HepG2 (cell line): Measurements from ENCODE around the gene STIMATE. TPM values are rescaled to one million over a fixed set of nuclear protein-coding genes. Genes with fewer than 3 reads are reported as not detected.
A peak's percentile ranks its signal among the peaks of the same experiment; 100 is the strongest.

Experiments used
- BCLAF1 ChIP-seq: fragments of 450-650 bp; IDR thresholded peaks from 2 replicates; pipeline ENCODE4 v1.6.1; 2017; ENCODE audit warnings: mild to moderate bottlenecking
- CEBPG ChIP-seq: IDR thresholded peaks from 2 replicates; pipeline ENCODE4 v1.6.1; 2016
- ESRRA ChIP-seq: sonication (generic); formaldehyde crosslinking; IDR thresholded peaks from 2 replicates; pipeline ENCODE4 v1.5.1; 2020; ENCODE audit warnings: mild to moderate bottlenecking, low read depth, missing genetic modification reagents
- KDM4B ChIP-seq: sonication (generic); formaldehyde crosslinking; IDR thresholded peaks from 2 replicates; pipeline ENCODE4 v1.4.0; 2020; ENCODE audit warnings: missing genetic modification reagents
- MATR3 ChIP-seq: sonication (generic); formaldehyde crosslinking; IDR thresholded peaks from 2 replicates; pipeline ENCODE4 v1.4.0; 2020; ENCODE audit warnings: missing genetic modification reagents
- NFIC ChIP-seq: IDR thresholded peaks from 2 replicates; pipeline ENCODE4 v1.6.1; 2012; ENCODE audit warnings: mild to moderate bottlenecking, low read length, inconsistent platforms
- NR2F1 ChIP-seq, 2 experiments: fragments of 450-650 bp in 1 of 2; formaldehyde crosslinking in 1 of 2; IDR thresholded peaks; 2 replicates each; pipeline versions ENCODE4 v1.5.0 to v1.6.1; 2016 to 2020; ENCODE audit warnings: mild to moderate bottlenecking in 1 of 2, missing compliant biosample characterization in 1 of 2, missing genetic modification reagents in 1 of 2, moderate library complexity in 1 of 2
- SCMH1 ChIP-seq: sonication (generic); formaldehyde crosslinking; IDR thresholded peaks from 2 replicates; pipeline ENCODE4 v1.9.0; 2021; ENCODE audit warnings: missing genetic modification reagents, mild to moderate bottlenecking, borderline replicate concordance
- SKIL ChIP-seq: sonication (generic); formaldehyde crosslinking; IDR thresholded peaks from 2 replicates; pipeline ENCODE4 v1.8.0; 2022; ENCODE audit warnings: missing genetic modification reagents, mild to moderate bottlenecking, moderate library complexity, borderline replicate concordance
- ZBTB20 ChIP-seq: sonication (generic); formaldehyde crosslinking; IDR thresholded peaks from 2 replicates; pipeline ENCODE4 v1.8.1; 2023; ENCODE audit warnings: missing genetic modification reagents, low read depth, mild to moderate bottlenecking, borderline replicate concordance
- ZNF251 ChIP-seq: sonication (generic); formaldehyde crosslinking; IDR thresholded peaks from 2 replicates; pipeline ENCODE4 v1.9.0; 2021; ENCODE audit warnings: mild to moderate bottlenecking, missing genetic modification reagents
- ZNF441 ChIP-seq: sonication (generic); formaldehyde crosslinking; IDR thresholded peaks from 2 replicates; pipeline ENCODE4 v1.7.0; 2021; ENCODE audit warnings: missing genetic modification reagents, borderline replicate concordance
- ZNF564 ChIP-seq: sonication (generic); formaldehyde crosslinking; IDR thresholded peaks from 2 replicates; pipeline ENCODE4 v1.8.1; 2023; ENCODE audit warnings: mild to moderate bottlenecking, missing genetic modification reagents
- ZNF713 ChIP-seq: sonication (generic); formaldehyde crosslinking; IDR thresholded peaks from 2 replicates; pipeline ENCODE4 v1.4.0; 2020; ENCODE audit warnings: mild to moderate bottlenecking, missing genetic modification reagents
- ZNF816 ChIP-seq: sonication (generic); formaldehyde crosslinking; IDR thresholded peaks from 2 replicates; pipeline ENCODE4 v1.8.0; 2022; ENCODE audit warnings: missing genetic modification reagents, mild to moderate bottlenecking, borderline replicate concordance
- polyA plus RNA-seq, 8 experiments: library from polyadenylated mRNA; depleted of rRNA in 3 of 8; stranded (reverse) in 7 of 8; unstranded in 1 of 8; fragments of >200 nt; fragmentation: Illumina TruSeq in 4 of 8; extraction: Trizol in 4 of 8; gene quantifications; 2 replicates each; pipeline versions ENCODE4 v1.2.1 to v1.2.3, GENCODE V29; 2011 to 2016; ENCODE audit warnings: low read depth in 4 of 8, missing spikeins in 1 of 8, mixed read lengths in 1 of 8; ENCODE audit not compliant: insufficient read depth in 1 of 8
- total RNA-seq, 5 experiments: library from RNA; depleted of rRNA; stranded (reverse); fragments of >200 nt; fragmentation: Illumina TruSeq; extraction: Trizol; gene quantifications; 2 replicates each; pipeline ENCODE4 v1.2.3, GENCODE V29; 2016; ENCODE audit warnings: low read depth in 1 of 5
- TF ChIP-seq, protein P1 (sequence below): sonication (generic); formaldehyde crosslinking; IDR thresholded peaks from 2 replicates; pipeline ENCODE4 v1.5.0; 2020; ENCODE audit warnings: missing genetic modification reagents, mild to moderate bottlenecking, borderline replicate concordance
- TF ChIP-seq, protein P2 (sequence below): sonication (generic); formaldehyde crosslinking; IDR thresholded peaks from 2 replicates; pipeline ENCODE4 v1.4.0; 2020; ENCODE audit warnings: mild to moderate bottlenecking, missing genetic modification reagents
- TF ChIP-seq, protein P3 (sequence below): sonication (generic); formaldehyde crosslinking; IDR thresholded peaks from 2 replicates; pipeline ENCODE4 v1.4.0; 2020; ENCODE audit warnings: missing genetic modification reagents
- TF ChIP-seq, protein P4 (sequence below): sonication (generic); formaldehyde crosslinking; IDR thresholded peaks from 2 replicates; pipeline ENCODE4 v1.8.0; 2022; ENCODE audit warnings: mild to moderate bottlenecking, missing genetic modification reagents, moderate library complexity

The STIMATE gene
- total and polyA plus RNA-seq, 2 of the 13 experiments (the other 11 are each of a cell fraction or from before 2014, with no cell fraction given) = 5.7 to 11.7 TPM

GRCh38 chr3:52795298-52795900 is 101.9 kb downstream of the STIMATE start (continued):
- TF ChIP-seq BCLAF1 = no peak
- no peak; the same call in 1 of the 2 replicates for TF ChIP-seq ZBTB20
- TF ChIP-seq ZNF816 (CRISPR knock-in tag) = no peak; the same call in 1 of the 2 replicates
- TF ChIP-seq NR2F1 (CRISPR knock-in tag; IDR thresholded peaks at IDR 0.05) = peak; percentile 34 to 52; a peak in 2 of 4 replicates
- TF ChIP-seq, protein P1, sequence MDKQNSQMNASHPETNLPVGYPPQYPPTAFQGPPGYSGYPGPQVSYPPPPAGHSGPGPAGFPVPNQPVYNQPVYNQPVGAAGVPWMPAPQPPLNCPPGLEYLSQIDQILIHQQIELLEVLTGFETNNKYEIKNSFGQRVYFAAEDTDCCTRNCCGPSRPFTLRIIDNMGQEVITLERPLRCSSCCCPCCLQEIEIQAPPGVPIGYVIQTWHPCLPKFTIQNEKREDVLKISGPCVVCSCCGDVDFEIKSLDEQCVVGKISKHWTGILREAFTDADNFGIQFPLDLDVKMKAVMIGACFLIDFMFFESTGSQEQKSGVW (CRISPR knock-in tag) = no peak
- TF ChIP-seq ZNF441 (CRISPR knock-in tag) = 0 out of 2 replicates have a peak, but pooled peaks have one; percentile 42
- TF ChIP-seq SKIL (CRISPR knock-in tag) = peak; percentile 90
- TF ChIP-seq, protein P2, sequence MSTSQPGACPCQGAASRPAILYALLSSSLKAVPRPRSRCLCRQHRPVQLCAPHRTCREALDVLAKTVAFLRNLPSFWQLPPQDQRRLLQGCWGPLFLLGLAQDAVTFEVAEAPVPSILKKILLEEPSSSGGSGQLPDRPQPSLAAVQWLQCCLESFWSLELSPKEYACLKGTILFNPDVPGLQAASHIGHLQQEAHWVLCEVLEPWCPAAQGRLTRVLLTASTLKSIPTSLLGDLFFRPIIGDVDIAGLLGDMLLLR (CRISPR knock-in tag) = no peak
- TF ChIP-seq SCMH1 (CRISPR knock-in tag) = no peak
- peak; percentile 49; the same call in 1 of the 2 replicates for TF ChIP-seq NFIC
- no peak for TF ChIP-seq ZNF713 (CRISPR knock-in tag)
- TF ChIP-seq, protein P3, sequence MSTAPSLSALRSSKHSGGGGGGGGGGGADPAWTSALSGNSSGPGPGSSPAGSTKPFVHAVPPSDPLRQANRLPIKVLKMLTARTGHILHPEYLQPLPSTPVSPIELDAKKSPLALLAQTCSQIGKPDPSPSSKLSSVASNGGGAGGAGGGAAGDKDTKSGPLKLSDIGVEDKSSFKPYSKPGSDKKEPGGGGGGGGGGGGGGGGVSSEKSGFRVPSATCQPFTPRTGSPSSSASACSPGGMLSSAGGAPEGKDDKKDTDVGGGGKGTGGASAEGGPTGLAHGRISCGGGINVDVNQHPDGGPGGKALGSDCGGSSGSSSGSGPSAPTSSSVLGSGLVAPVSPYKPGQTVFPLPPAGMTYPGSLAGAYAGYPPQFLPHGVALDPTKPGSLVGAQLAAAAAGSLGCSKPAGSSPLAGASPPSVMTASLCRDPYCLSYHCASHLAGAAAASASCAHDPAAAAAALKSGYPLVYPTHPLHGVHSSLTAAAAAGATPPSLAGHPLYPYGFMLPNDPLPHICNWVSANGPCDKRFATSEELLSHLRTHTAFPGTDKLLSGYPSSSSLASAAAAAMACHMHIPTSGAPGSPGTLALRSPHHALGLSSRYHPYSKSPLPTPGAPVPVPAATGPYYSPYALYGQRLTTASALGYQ (CRISPR knock-in tag) = no peak; the same call in 1 of the 2 replicates
- TF ChIP-seq ZNF564 (CRISPR knock-in tag) = no peak; the same call in 1 of the 2 replicates
- TF ChIP-seq CEBPG (CRISPR knock-in tag) = peak; percentile 18; the same call in 1 of the 2 replicates
- TF ChIP-seq MATR3 = no peak
- TF ChIP-seq ZNF251 (CRISPR knock-in tag) = no peak
- TF ChIP-seq, protein P4, sequence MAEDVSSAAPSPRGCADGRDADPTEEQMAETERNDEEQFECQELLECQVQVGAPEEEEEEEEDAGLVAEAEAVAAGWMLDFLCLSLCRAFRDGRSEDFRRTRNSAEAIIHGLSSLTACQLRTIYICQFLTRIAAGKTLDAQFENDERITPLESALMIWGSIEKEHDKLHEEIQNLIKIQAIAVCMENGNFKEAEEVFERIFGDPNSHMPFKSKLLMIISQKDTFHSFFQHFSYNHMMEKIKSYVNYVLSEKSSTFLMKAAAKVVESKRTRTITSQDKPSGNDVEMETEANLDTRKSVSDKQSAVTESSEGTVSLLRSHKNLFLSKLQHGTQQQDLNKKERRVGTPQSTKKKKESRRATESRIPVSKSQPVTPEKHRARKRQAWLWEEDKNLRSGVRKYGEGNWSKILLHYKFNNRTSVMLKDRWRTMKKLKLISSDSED = no peak
- TF ChIP-seq KDM4B (CRISPR knock-in tag) = 0 out of 2 replicates have a peak, but pooled peaks have one; percentile 50
- 0 out of 2 replicates have a peak, but pooled peaks have one; percentile 33 for TF ChIP-seq ESRRA
